HepG2 (cell line): Measurements from ENCODE around the gene TAPBP. TPM values are rescaled to one million over a fixed set of nuclear protein-coding genes. Genes with fewer than 3 reads are reported as not detected.

Experiments used
- AGO2 ChIP-seq: fragments of 200-400 bp; formaldehyde crosslinking; optimal IDR thresholded peaks from 2 replicates; pipeline ENCODE3; 2017; ENCODE audit warnings: mild to moderate bottlenecking, low read depth, low read length, moderate library complexity
- CCDC6 ChIP-seq: sonication (generic); formaldehyde crosslinking; IDR thresholded peaks from 2 replicates; pipeline ENCODE4 v1.8.1; 2022; ENCODE audit warnings: mild to moderate bottlenecking, missing genetic modification reagents, moderate library complexity
- DNMT3B ChIP-seq: conservative IDR thresholded peaks from 2 replicates; pipeline ENCODE4 v1.6.1; 2016; ENCODE audit warnings: missing biosample characterization, control low read depth
- HDAC1 ChIP-seq: sonication (generic); formaldehyde crosslinking; IDR thresholded peaks from 2 replicates; pipeline ENCODE4 v1.5.1; 2020; ENCODE audit warnings: mild to moderate bottlenecking, missing genetic modification reagents
- HNF4G ChIP-seq, 2 experiments: sonication (generic) in 1 of 2; formaldehyde crosslinking in 1 of 2; IDR thresholded peaks; 2 replicates each; pipeline versions ENCODE4 v1.4.0 to v1.6.1; 2011 to 2020; ENCODE audit warnings: borderline replicate concordance in 2 of 2, low read depth in 2 of 2, mild to moderate bottlenecking in 2 of 2, low read length in 1 of 2, missing genetic modification reagents in 1 of 2, moderate library complexity in 1 of 2
- HNRNPUL1 ChIP-seq: fragments of 200-400 bp; formaldehyde crosslinking; IDR thresholded peaks from 2 replicates; pipeline ENCODE4 v1.6.1; 2017; ENCODE audit warnings: low read depth, mild to moderate bottlenecking, low read length, moderate library complexity
- KAT2B ChIP-seq: fragments of 150-350 bp; IDR thresholded peaks from 2 replicates; pipeline ENCODE4 v1.6.1; 2014; ENCODE audit warnings: low read depth, low read length, borderline replicate concordance
- MED8 ChIP-seq: sonication (generic); formaldehyde crosslinking; IDR thresholded peaks from 2 replicates; pipeline ENCODE4 v1.8.1; 2023; ENCODE audit warnings: mild to moderate bottlenecking, missing genetic modification reagents; ENCODE audit not compliant: insufficient replicate concordance
- PTBP1 ChIP-seq: fragments of 200-400 bp; formaldehyde crosslinking; IDR thresholded peaks from 2 replicates; pipeline ENCODE4 v1.6.1; 2018; ENCODE audit warnings: low read length, low read depth; ENCODE audit not compliant: poor library complexity, severe bottlenecking
- ZEB1 ChIP-seq: IDR thresholded peaks from 2 replicates; pipeline ENCODE4 v1.6.1; 2012; ENCODE audit warnings: mild to moderate bottlenecking, low read depth, inconsistent platforms; ENCODE audit not compliant: insufficient replicate concordance
- ZFP82 ChIP-seq: sonication (generic); formaldehyde crosslinking; IDR thresholded peaks from 2 replicates; pipeline ENCODE4 v1.5.1; 2020; ENCODE audit warnings: mild to moderate bottlenecking, missing genetic modification reagents, borderline replicate concordance
- ZNF138 ChIP-seq: sonication (generic); formaldehyde crosslinking; IDR thresholded peaks from 2 replicates; pipeline ENCODE4 v1.5.0; 2020; ENCODE audit warnings: mild to moderate bottlenecking, low read depth, missing genetic modification reagents
- ZNF234 ChIP-seq: sonication (generic); formaldehyde crosslinking; conservative IDR thresholded peaks from 2 replicates; pipeline ENCODE4 v1.5.1; 2020; ENCODE audit warnings: mild to moderate bottlenecking, missing genetic modification reagents
- ZNF335 ChIP-seq: sonication (generic); formaldehyde crosslinking; IDR thresholded peaks from 2 replicates; pipeline ENCODE4 v1.4.0; 2020; ENCODE audit warnings: missing genetic modification reagents
- ZNF432 ChIP-seq: sonication (generic); formaldehyde crosslinking; IDR thresholded peaks from 2 replicates; pipeline ENCODE4 v1.5.0; 2020; ENCODE audit warnings: missing genetic modification reagents, mild to moderate bottlenecking, borderline replicate concordance
- ZNF446 ChIP-seq: sonication (generic); formaldehyde crosslinking; IDR thresholded peaks from 2 replicates; pipeline ENCODE4 v1.5.0; 2020; ENCODE audit warnings: mild to moderate bottlenecking, missing genetic modification reagents
- ZNF549 ChIP-seq: sonication (generic); formaldehyde crosslinking; IDR thresholded peaks from 2 replicates; pipeline ENCODE4 v1.5.0; 2020; ENCODE audit warnings: missing genetic modification reagents
- ZNF629 ChIP-seq: sonication (generic); formaldehyde crosslinking; conservative IDR thresholded peaks from 2 replicates; pipeline ENCODE4 v1.5.0; 2020; ENCODE audit warnings: missing genetic modification reagents
- ZNF674 ChIP-seq: sonication (generic); formaldehyde crosslinking; IDR thresholded peaks from 2 replicates; pipeline ENCODE4 v1.5.0; 2020; ENCODE audit warnings: low read depth, mild to moderate bottlenecking, missing genetic modification reagents
- ZNF761 ChIP-seq: sonication (generic); formaldehyde crosslinking; conservative IDR thresholded peaks from 2 replicates; pipeline ENCODE4 v1.4.0; 2020; ENCODE audit warnings: mild to moderate bottlenecking, missing genetic modification reagents
- polyA plus RNA-seq, 8 experiments: library from polyadenylated mRNA; depleted of rRNA in 3 of 8; stranded (reverse) in 7 of 8; unstranded in 1 of 8; fragments of >200 nt; fragmentation: Illumina TruSeq in 4 of 8; extraction: Trizol in 4 of 8; gene quantifications; 2 replicates each; pipeline versions ENCODE4 v1.2.1 to v1.2.3, GENCODE V29; 2011 to 2016; ENCODE audit warnings: low read depth in 4 of 8, missing spikeins in 1 of 8, mixed read lengths in 1 of 8; ENCODE audit not compliant: insufficient read depth in 1 of 8
- total RNA-seq, 5 experiments: library from RNA; depleted of rRNA; stranded (reverse); fragments of >200 nt; fragmentation: Illumina TruSeq; extraction: Trizol; gene quantifications; 2 replicates each; pipeline ENCODE4 v1.2.3, GENCODE V29; 2016; ENCODE audit warnings: low read depth in 1 of 5
- TF ChIP-seq, protein P1 (sequence below): sonication (generic); formaldehyde crosslinking; IDR thresholded peaks from 2 replicates; pipeline ENCODE4 v1.8.0; 2022; ENCODE audit warnings: missing genetic modification reagents, mild to moderate bottlenecking, borderline replicate concordance
- TF ChIP-seq, protein P2 (sequence below): IDR thresholded peaks from 2 replicates; pipeline ENCODE4 v1.6.1; 2012; ENCODE audit warnings: low read depth, low read length, improper control_type of control experiment

TAPBP gene
- total and polyA plus RNA-seq, 2 of the 13 experiments (the other 11 are each of a cell fraction or from before 2014, with no cell fraction given), result 27.4 to 32.3 TPM

DNA sequence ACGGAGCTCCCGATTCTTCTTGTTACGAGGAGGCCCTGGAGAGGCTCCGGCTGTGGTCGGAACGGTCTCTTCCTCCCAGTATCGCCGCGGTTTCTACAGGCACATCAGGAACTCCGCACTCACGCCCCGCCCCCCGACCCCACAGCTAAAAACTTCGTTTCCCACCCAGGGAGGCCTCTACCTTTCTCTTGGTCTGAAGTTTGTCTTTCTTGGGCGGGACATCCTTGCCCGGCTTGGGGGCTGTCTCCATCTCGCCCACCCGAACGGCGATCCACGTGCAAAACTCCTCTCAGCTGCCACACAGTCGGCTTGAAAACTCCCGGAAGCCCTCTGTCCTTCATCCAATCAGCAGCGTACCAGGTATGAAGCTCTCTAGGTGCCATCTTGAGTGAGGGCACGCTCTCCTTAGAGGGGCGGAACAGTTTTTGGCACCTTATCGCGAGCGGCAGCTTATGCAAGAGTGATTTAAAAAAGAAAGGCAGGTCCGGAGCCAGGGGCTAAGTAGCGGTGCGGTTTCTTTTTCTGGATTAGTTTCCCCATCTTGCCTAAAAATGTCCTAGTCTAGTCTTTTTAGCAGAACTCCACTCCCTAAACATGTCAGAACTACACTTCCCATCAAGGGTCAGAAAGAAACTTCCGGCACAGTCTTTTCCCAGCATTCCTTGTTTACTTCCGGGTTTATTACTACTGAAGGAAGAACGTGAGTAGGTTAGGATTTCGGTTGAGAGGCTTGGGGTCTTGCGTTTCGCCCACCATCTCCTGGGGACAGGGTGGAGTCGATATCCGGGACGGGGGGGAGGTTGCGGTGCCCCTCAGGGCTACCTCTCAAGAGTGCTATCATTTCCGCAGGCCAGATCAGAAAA, 24.7 kb downstream of the TAPBP start, which contains the start of the genes PFDN6 and WDR46 (continued):
- TF ChIP-seq AGO2 (peak; percentile 22), ZFP82 (CRISPR knock-in tag) (no peak), PTBP1 (no peak), KAT2B (no peak), HDAC1 (CRISPR knock-in tag) (peak; percentile 92), ZNF234 (CRISPR knock-in tag) (no peak), ZEB1 (peak; percentile 81), ZNF761 (CRISPR knock-in tag) (peak; percentile 86; the same call in 1 of the 2 replicates), CCDC6 (CRISPR knock-in tag) (no peak), HNF4G (IDR thresholded peaks at IDR 0.05; ENCODE audit: borderline replicate concordance, low read depth, low read length) (no peak), HNF4G (CRISPR knock-in tag; IDR thresholded peaks at IDR 0.05; ENCODE audit: borderline replicate concordance, low read depth) (no peak; the same call in 1 of the 2 replicates), MED8 (CRISPR knock-in tag) (no peak), ZNF335 (CRISPR knock-in tag) (peak; percentile 77), ZNF629 (CRISPR knock-in tag) (no peak), ZNF432 (CRISPR knock-in tag) (no peak), ZNF674 (CRISPR knock-in tag) (no peak), ZNF446 (CRISPR knock-in tag) (0 out of 2 replicates have a peak, but pooled peaks have one; percentile 22), HNRNPUL1 (no peak), ZNF549 (CRISPR knock-in tag) (no peak), ZNF138 (no peak), DNMT3B (CRISPR knock-in tag) (no peak)
- TF ChIP-seq, protein P1, sequence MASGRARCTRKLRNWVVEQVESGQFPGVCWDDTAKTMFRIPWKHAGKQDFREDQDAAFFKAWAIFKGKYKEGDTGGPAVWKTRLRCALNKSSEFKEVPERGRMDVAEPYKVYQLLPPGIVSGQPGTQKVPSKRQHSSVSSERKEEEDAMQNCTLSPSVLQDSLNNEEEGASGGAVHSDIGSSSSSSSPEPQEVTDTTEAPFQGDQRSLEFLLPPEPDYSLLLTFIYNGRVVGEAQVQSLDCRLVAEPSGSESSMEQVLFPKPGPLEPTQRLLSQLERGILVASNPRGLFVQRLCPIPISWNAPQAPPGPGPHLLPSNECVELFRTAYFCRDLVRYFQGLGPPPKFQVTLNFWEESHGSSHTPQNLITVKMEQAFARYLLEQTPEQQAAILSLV (CRISPR knock-in tag), result 0 out of 2 replicates have a peak, but pooled peaks have one; percentile 36
- TF ChIP-seq, protein P2, sequence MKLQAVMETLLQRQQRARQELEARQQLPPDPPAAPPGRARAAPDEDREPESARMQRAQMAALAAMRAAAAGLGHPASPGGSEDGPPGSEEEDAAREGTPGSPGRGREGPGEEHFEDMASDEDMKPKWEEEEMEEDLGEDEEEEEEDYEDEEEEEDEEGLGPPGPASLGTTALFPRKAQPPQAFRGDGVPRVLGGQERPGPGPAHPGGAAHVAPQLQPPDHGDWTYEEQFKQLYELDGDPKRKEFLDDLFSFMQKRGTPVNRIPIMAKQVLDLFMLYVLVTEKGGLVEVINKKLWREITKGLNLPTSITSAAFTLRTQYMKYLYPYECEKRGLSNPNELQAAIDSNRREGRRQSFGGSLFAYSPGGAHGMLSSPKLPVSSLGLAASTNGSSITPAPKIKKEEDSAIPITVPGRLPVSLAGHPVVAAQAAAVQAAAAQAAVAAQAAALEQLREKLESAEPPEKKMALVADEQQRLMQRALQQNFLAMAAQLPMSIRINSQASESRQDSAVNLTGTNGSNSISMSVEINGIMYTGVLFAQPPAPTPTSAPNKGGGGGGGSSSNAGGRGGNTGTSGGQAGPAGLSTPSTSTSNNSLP, result no peak
